ENCODE data around the gene UBXN1. TPM values are rescaled to one million over a fixed set of nuclear protein-coding genes. Genes with fewer than 3 reads are reported as not detected.
"Not testable (repeated sequence)": the region's sequence is repeated elsewhere in the genome, so short reads cannot be mapped to it uniquely, and the experiment has no call there.

Gene UBXN1
- polyA plus RNA-seq, 2 donors: 109 to 127 TPM

GRCh38 chr11:62694455-62695167 lies 15.7 kb upstream of the UBXN1 start:
- Histone ChIP-seq H3K27ac (ENCODE audit: low read depth in 2 of 2, low read length in 1 of 2) (peak overlapping the region in 1 of 2 donors; percentile 54), H3K4me1 (ENCODE audit: control insufficient read depth in 2 of 2, insufficient read depth in 2 of 2, low read length in 1 of 2) (no peaks in the 10 kb centered on the region), H3K36me3 (ENCODE audit: control insufficient read depth in 2 of 2, insufficient read depth in 2 of 2, low read length in 1 of 2) (peaks cover 5 to 26% of the 10 kb centered on the region in 2 donors), H3K9me3 (ENCODE audit: control insufficient read depth in 2 of 2, insufficient read depth in 1 of 2, low read depth in 1 of 2, low read length in 1 of 2) (no peaks in the 10 kb centered on the region), H3K4me3 (ENCODE audit: low read depth in 1 of 2, low read length in 2 of 2) (no peak overlapping the region), H3K27me3 (ENCODE audit: control insufficient read depth in 1 of 2, insufficient read depth in 2 of 2, low read length in 2 of 2) (no peaks in the 10 kb centered on the region)
- WGBS, 2 donors: 52 to 58% methylated on average over 14 of the region's 14 CpGs

DNA sequence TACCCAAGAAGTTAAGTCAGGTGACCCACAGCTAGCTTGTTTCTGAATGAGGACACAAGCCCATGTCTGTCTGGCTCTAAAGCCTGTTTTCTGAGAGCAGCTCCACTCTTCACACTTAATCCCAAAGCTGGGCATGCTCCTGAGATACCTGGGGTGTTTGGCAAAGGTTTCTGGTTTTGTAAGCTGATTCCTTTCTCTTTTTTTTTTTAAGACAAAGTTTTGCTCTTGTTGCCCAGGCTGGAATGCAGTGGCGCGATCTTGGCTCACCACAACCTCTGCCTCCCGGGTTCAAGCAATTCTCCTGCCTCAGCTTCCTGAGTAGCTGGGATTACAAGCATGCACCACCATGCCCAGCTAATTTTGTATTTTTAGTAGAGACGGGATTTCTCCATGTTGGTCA lies 14.8 kb upstream of the UBXN1 start:
- 62 to 79% methylated on average over 4 of the region's 4 CpGs for WGBS, 2 donors
- H3K4me1 ChIP-seq (ENCODE audit: control insufficient read depth in 2 of 2, insufficient read depth in 2 of 2, low read length in 1 of 2); H3K9me3 ChIP-seq (ENCODE audit: control insufficient read depth in 2 of 2, insufficient read depth in 1 of 2, low read depth in 1 of 2, low read length in 1 of 2); H3K27ac ChIP-seq (ENCODE audit: low read depth in 2 of 2, low read length in 1 of 2); H3K4me3 ChIP-seq (ENCODE audit: low read depth in 1 of 2, low read length in 2 of 2); H3K27me3 ChIP-seq (ENCODE audit: control insufficient read depth in 1 of 2, insufficient read depth in 2 of 2, low read length in 2 of 2): not testable (repeated sequence)
- H3K36me3 ChIP-seq (ENCODE audit: control insufficient read depth in 2 of 2, insufficient read depth in 2 of 2, low read length in 1 of 2): peaks cover 5 to 26% of the 10 kb centered on the region in 2 donors

DNA sequence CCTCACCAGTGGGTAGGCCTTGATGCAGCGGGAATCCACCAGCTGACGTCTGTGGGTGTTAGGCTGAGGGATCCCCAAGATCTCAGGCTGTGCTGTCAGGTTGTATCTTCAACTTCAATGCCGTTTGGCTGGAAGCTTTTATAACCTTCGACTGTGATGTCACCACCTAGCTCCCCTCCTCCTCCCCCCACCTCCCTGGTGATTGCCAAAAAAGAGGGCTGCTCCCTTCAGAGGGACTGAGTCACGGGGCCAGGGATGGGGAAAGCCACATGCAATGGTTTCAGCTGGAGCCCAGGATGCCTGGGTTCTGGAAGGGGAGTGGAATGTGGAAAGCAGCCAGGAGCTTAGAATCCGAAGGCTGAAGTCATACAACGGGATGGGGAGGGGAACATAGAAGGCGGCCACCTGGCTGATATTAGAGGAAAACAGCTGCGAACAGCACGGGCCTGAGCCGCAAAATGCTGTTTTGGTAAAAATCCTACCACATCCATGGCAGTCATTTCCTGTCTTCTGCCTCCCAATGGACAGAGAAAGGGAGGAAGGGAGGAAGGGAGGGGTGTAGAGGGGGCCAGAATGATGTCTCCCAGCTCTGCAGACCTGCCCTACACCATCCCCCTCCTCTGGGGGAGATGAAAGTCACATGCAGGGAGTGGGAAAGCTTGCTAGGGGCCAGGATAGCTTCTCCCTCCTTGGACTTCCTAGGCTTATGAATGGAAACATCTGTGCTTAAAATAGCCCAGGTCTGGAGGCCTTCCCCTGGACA lies 10.7 kb upstream of the UBXN1 start, which contains the start of gene LRRN4CL:
Gene LRRN4CL (minus strand): TSS at position 110 of the 763 bp plus-strand sequence. CDS start 1,022 bp downstream, outside the sequence.
- WGBS, 2 donors: 27 to 29% methylated on average over 11 of the region's 11 CpGs
- peak within 1 kb of the TSS; percentile 40 to 76 for H3K27ac ChIP-seq (ENCODE audit: low read depth in 2 of 2, low read length in 1 of 2)
- no peaks in the 10 kb centered on the region for H3K4me1 ChIP-seq (ENCODE audit: control insufficient read depth in 2 of 2, insufficient read depth in 2 of 2, low read length in 1 of 2)
- H3K36me3 ChIP-seq (ENCODE audit: control insufficient read depth in 2 of 2, insufficient read depth in 2 of 2, low read length in 1 of 2): peaks cover 5 to 26% of the 10 kb centered on the region in 2 donors
- no peak within 1 kb of the TSS for H3K4me3 ChIP-seq (ENCODE audit: low read depth in 1 of 2, low read length in 2 of 2)
- H3K27me3 ChIP-seq (ENCODE audit: control insufficient read depth in 1 of 2, insufficient read depth in 2 of 2, low read length in 2 of 2): no peaks in the 10 kb centered on the region
- H3K9me3 ChIP-seq (ENCODE audit: control insufficient read depth in 2 of 2, insufficient read depth in 1 of 2, low read depth in 1 of 2, low read length in 1 of 2): no peaks in the 10 kb centered on the region

GRCh38 chr11:62688491-62688890 lies 9.6 kb upstream of the UBXN1 start:
- H3K4me3 ChIP-seq (ENCODE audit: low read depth in 1 of 2, low read length in 2 of 2): no peak overlapping the region
- no peaks in the 10 kb centered on the region for H3K9me3 ChIP-seq (ENCODE audit: control insufficient read depth in 2 of 2, insufficient read depth in 1 of 2, low read depth in 1 of 2, low read length in 1 of 2)
- peaks cover 5 to 26% of the 10 kb centered on the region in 2 donors for H3K36me3 ChIP-seq (ENCODE audit: control insufficient read depth in 2 of 2, insufficient read depth in 2 of 2, low read length in 1 of 2)
- H3K27ac ChIP-seq (ENCODE audit: low read depth in 2 of 2, low read length in 1 of 2): peak overlapping the region in 1 of 2 donors; percentile 13
- WGBS, 2 donors: 41 to 50% methylated on average over 1 of the region's 1 CpG
- H3K27me3 ChIP-seq (ENCODE audit: control insufficient read depth in 1 of 2, insufficient read depth in 2 of 2, low read length in 2 of 2): no peaks in the 10 kb centered on the region
- no peaks in the 10 kb centered on the region for H3K4me1 ChIP-seq (ENCODE audit: control insufficient read depth in 2 of 2, insufficient read depth in 2 of 2, low read length in 1 of 2)

DNA sequence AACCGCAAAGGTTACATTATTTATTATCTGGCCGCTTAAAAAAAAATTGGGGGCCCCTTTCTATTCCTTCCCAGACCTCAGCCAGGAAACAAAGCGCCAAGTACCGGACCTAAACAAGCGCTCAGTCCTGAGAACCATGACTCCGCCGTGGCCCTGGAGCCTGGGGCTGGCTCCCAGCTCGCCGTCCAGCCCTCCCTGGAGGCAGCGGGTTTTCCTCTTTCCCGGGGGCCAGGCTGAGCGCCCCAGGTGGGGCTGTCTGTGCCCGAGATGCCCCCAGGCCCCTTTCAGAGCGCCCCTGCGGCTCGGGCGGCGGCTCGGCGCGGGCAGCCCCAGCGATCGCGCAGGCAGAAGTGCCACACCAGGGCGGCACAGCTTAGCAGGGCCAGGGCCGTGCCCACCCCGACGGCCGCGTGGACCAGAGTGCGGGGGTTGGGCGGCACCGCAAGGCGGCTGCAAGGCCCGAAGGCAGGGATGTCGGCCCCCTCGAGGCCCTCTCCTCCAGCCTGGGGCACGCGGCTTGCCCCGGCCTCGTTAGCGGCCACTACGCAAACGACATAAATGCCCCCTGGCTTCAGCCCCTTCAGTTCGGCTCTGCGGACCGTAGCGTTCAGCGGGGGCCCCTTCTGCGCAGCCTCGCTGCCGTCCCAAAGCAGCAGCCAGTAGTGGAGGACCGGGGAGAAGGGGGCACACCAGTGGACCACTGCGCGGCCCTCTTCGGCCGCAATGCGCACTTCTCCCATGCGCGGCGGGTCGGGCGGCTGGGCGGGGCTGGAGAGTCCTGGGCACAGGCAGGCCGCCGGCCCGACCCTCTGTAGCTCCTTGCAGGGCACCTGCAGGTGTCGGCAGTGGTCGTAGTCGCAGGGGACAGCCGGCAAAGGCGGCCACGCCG lies 8.9 kb upstream of the UBXN1 start:
- WGBS, 2 donors: 41 to 51% methylated on average over 74 of the region's 74 CpGs
- peaks cover 5 to 24% of the 10 kb centered on the region in 2 donors for H3K36me3 ChIP-seq (ENCODE audit: control insufficient read depth in 2 of 2, insufficient read depth in 2 of 2, low read length in 1 of 2)
- H3K27me3 ChIP-seq (ENCODE audit: control insufficient read depth in 1 of 2, insufficient read depth in 2 of 2, low read length in 2 of 2): no peaks in the 10 kb centered on the region
- H3K27ac ChIP-seq (ENCODE audit: low read depth in 2 of 2, low read length in 1 of 2): peak overlapping the region in 1 of 2 donors; percentile 13
- H3K4me3 ChIP-seq (ENCODE audit: low read depth in 1 of 2, low read length in 2 of 2): peak overlapping the region in 1 of 2 donors; percentile 15
- no peaks in the 10 kb centered on the region for H3K9me3 ChIP-seq (ENCODE audit: control insufficient read depth in 2 of 2, insufficient read depth in 1 of 2, low read depth in 1 of 2, low read length in 1 of 2)
- H3K4me1 ChIP-seq (ENCODE audit: control insufficient read depth in 2 of 2, insufficient read depth in 2 of 2, low read length in 1 of 2): no peaks in the 10 kb centered on the region

DNA sequence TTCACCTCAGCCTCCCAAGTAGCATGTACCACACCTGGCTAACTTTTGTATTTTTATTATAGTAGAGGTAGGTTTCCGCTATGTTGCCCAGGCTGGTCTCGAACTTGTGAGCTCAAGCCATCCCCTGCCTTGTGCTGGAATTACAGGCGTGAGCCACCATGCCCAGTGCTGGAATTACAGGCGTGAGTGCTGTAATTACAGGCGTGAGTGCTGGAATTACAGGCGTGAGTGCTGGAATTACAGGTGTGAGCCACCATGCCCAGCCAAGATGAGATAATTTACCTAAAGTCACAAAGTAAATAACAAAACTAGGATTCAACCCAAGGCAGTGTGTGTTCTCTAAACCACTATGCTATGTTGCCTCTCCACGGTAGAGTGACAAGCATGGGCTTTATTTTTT lies 3.6 kb upstream of the UBXN1 start:
- peaks cover 0 to 4% of the 10 kb centered on the region in 2 donors for H3K36me3 ChIP-seq (ENCODE audit: control insufficient read depth in 2 of 2, insufficient read depth in 2 of 2, low read length in 1 of 2)
- H3K4me1 ChIP-seq (ENCODE audit: control insufficient read depth in 2 of 2, insufficient read depth in 2 of 2, low read length in 1 of 2): peaks cover 0 to 2% of the 10 kb centered on the region in 2 donors
- WGBS, 2 donors: 80% methylated on average over 7 of the region's 7 CpGs
- H3K4me3 ChIP-seq (ENCODE audit: low read depth in 1 of 2, low read length in 2 of 2): no peak overlapping the region
- H3K27me3 ChIP-seq (ENCODE audit: control insufficient read depth in 1 of 2, insufficient read depth in 2 of 2, low read length in 2 of 2): no peaks in the 10 kb centered on the region
- H3K9me3 ChIP-seq (ENCODE audit: control insufficient read depth in 2 of 2, insufficient read depth in 1 of 2, low read depth in 1 of 2, low read length in 1 of 2): no peaks in the 10 kb centered on the region
- no peak overlapping the region for H3K27ac ChIP-seq (ENCODE audit: low read depth in 2 of 2, low read length in 1 of 2)

- peaks cover 3 to 14% of the 10 kb centered on the region in 2 donors for H3K36me3 ChIP-seq (ENCODE audit: control insufficient read depth in 2 of 2, insufficient read depth in 2 of 2, low read length in 1 of 2)
- H3K4me3 ChIP-seq (ENCODE audit: low read depth in 1 of 2, low read length in 2 of 2): no peak overlapping the region
- H3K27ac ChIP-seq (ENCODE audit: low read depth in 2 of 2, low read length in 1 of 2): peak overlapping the region; percentile 22 to 64
- no peaks in the 10 kb centered on the region for H3K9me3 ChIP-seq (ENCODE audit: control insufficient read depth in 2 of 2, insufficient read depth in 1 of 2, low read depth in 1 of 2, low read length in 1 of 2)
- H3K27me3 ChIP-seq (ENCODE audit: control insufficient read depth in 1 of 2, insufficient read depth in 2 of 2, low read length in 2 of 2): no peaks in the 10 kb centered on the region
- peaks cover 0 to 2% of the 10 kb centered on the region in 2 donors for H3K4me1 ChIP-seq (ENCODE audit: control insufficient read depth in 2 of 2, insufficient read depth in 2 of 2, low read length in 1 of 2)
- WGBS, 2 donors: 35 to 49% methylated on average over 4 of the region's 4 CpGs
Measured at GRCh38 chr11:62680825-62681240, 2.0 kb upstream of the UBXN1 start.

GRCh38 chr11:62678433-62678769 lies 472 bp downstream of the UBXN1 start:
- Histone ChIP-seq H3K27ac (ENCODE audit: low read depth in 2 of 2, low read length in 1 of 2) (peak overlapping the region; percentile 81 to 96), H3K4me1 (ENCODE audit: control insufficient read depth in 2 of 2, insufficient read depth in 2 of 2, low read length in 1 of 2) (peaks cover 0 to 2% of the 10 kb centered on the region in 2 donors), H3K9me3 (ENCODE audit: control insufficient read depth in 2 of 2, insufficient read depth in 1 of 2, low read depth in 1 of 2, low read length in 1 of 2) (no peaks in the 10 kb centered on the region), H3K36me3 (ENCODE audit: control insufficient read depth in 2 of 2, insufficient read depth in 2 of 2, low read length in 1 of 2) (peaks cover 3 to 14% of the 10 kb centered on the region in 2 donors), H3K4me3 (ENCODE audit: low read depth in 1 of 2, low read length in 2 of 2) (peak overlapping the region; percentile 93 to 99), H3K27me3 (ENCODE audit: control insufficient read depth in 1 of 2, insufficient read depth in 2 of 2, low read length in 2 of 2) (no peaks in the 10 kb centered on the region)
- WGBS, 2 donors: 2 to 3% methylated on average over 16 of the region's 16 CpGs

DNA sequence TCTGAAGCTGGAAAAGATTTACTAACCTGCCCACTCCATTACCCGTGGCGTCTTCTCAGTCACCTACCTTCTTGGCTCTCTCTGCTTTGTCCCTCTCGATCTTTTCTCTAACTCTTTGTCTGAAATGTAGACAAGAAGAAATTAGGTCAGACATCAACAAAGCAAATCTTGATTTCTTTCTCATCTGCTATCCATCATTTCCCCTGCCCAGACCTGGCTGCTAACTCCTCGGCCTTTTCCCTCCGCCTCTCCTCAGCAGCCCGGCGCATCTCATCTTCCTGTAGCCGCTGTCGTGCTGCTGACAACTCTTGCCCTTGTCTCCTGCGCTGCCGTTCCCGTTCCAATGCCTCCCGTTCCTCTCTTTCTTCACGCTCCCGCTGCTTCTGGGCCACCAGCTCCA lies 1.2 kb downstream of the UBXN1 start:
- Histone ChIP-seq H3K4me3 (ENCODE audit: low read depth in 1 of 2, low read length in 2 of 2) (peak overlapping the region; percentile 93 to 99), H3K27me3 (ENCODE audit: control insufficient read depth in 1 of 2, insufficient read depth in 2 of 2, low read length in 2 of 2) (no peaks in the 10 kb centered on the region), H3K4me1 (ENCODE audit: control insufficient read depth in 2 of 2, insufficient read depth in 2 of 2, low read length in 1 of 2) (peaks cover 0 to 3% of the 10 kb centered on the region in 2 donors), H3K27ac (ENCODE audit: low read depth in 2 of 2, low read length in 1 of 2) (peak overlapping the region in 1 of 2 donors; percentile 81), H3K36me3 (ENCODE audit: control insufficient read depth in 2 of 2, insufficient read depth in 2 of 2, low read length in 1 of 2) (peaks cover 3 to 14% of the 10 kb centered on the region in 2 donors), H3K9me3 (ENCODE audit: control insufficient read depth in 2 of 2, insufficient read depth in 1 of 2, low read depth in 1 of 2, low read length in 1 of 2) (no peaks in the 10 kb centered on the region)
- WGBS, 2 donors: 72 to 76% methylated on average over 15 of the region's 15 CpGs
